KG1 (cell line): ENCODE measurements around the gene TAB2.
A peak's percentile ranks its signal among the peaks of the same experiment; 100 is the strongest.

Experiments used
- DNase-seq: peaks from one replicate; lab custom pipeline; 2025; lab: John Stamatoyannopoulos, UW

Gene TAB2

DNA sequence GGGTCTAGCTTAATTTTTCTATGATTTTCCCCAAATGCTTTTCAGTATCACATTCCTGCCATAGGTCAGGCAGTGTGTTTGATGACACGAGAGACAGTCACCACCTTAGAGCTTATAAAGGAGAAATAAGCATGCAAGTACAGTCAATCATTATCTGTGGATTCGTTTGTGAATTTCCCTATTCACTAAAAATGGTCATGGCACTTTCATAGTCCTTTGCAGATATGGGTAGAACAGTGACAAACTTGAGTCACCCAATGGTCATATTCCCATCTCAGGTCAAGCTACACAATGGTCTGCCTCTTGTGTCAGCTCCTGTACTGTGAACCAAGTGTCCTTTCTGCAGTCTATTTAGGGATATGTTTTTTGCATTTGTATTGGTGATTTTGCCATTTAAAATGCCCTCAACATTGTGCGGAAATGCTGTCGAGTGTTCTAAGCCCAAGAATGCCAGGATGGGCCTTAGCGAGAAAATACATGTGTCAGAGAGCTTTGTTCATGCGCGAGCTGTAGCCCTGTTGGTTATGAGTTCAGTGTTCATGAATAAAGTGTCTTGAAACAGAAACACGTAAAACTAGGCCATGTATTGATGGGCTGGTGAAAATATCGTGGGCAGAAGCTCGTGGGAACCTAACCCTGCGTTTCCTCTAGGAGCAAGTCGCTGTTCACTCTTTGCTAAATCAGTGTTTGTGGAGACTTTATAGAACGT, 102.3 kb downstream of the TAB2 start:
- no peak for DNase-seq

DNA sequence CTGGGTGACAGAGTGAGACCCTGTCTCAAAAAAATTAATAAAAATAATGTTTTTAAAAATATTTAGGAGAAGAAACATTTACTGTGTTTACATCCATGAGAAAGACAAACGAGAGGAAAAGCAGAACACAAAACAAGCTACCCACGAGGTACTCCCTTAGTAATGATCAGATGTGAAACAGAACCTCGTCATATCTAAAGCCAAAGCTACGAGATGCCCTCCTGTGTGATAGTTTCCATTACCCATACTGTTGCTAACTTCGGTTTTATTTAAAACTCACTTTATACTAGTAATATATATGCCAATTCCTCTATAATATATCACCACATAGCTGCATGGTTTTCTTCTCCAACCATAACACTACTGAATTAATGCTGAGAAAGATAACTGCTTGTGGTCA, 103.6 kb downstream of the TAB2 start:
- no peak for DNase-seq

DNA sequence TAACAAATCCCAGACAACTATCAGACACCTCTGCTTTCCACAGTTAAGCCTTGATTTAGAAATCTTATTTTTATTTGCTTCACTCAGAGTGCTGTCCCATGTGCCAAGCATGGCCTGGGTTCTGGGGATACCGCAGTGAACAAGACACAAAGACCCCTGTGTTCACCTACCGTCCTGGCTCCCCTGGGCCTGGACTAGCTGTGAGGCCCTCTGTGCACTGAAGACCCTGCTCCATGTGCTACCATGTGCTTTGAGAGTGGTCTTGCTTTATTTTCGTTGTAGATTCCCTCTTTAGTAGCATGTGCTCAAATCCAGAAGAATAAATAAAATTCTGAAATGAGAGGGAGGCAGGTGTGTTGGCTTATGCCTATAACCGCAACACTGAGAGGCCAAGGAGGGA, 105.1 kb downstream of the TAB2 start:
- DNase-seq: no peak

DNA sequence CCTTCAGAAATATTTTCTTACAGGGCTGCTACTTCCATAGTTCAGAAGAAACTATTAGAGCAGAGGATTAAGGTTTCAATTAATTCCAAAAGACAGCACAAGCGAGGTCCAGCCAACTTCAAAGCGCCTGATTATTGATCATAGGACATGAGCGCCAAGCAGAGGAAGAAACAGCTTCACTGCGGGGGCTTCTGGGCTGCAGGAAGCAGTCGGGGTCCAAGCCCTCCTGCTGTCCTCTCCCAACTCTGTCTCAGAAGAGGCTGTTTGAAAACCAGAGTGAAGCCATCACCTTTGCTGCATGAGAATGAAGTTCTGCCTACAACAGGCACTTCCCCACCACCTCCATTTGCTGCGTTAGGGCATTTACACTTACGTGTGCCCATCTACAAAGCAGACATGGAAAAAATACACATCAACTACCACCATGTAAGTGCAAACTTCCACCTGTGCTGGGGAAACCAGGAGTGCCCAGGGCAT, 106.5 kb downstream of the TAB2 start:
- DNase-seq: no peak

DNA sequence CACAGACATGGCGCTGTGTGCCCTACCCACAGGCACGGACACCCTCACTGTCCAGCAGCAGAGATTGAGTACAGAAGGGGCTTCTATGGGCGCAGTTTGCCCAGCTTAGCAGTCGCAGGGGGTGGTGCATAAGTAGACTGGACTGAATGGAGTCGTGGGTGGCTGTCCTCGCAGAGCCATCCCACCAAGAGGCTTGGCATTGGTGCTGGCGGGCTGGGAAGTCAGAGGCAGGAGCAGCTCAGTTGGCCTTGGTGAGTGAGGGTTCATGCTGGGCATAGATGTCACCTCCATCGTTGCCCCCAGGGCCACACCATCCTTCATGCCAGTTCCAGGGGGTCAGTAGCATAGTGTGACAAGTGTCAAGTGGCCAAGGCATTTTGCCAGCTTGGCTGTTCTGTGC, 107.7 kb downstream of the TAB2 start:
- DNase-seq: no peak

DNA sequence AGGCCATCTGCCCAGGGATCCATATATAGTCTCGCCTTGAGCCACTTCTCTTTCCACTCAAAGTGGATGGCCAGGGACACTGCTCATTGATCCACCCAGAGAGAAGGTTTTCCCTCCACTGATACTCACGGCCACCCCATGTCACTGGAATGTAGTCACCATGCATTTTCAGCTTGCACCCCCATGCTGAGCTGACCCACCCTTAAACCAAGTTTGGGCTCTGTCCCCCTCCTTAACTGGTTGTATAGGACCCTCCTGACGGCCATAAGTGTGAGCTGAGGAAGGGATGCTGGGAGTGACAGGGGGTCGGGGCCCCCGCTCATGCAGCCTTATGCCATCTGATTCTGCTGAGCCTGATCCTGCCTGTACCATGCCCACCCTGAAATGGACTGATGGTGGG, 108.2 kb downstream of the TAB2 start:
- DNase-seq: no peak

DNA sequence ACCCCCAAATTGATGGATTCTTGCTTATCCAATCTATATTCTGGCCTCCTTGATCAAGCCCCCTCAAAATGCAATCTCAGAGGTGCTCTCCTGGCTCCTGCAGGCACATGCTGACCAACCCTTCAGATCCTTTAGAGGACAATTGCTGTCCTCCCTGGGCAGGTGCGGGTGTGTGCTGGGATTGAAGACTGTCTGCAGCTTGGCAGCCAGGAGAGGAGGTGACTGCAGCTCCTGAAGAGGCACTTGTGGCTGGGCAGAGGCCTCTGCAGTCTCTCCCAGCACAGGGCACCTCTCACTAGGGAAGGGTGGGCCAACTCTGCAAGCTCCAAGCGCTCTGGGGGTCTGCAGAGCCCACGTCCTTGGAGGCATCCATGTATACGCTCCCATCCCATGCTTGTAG, 111.1 kb downstream of the TAB2 start:
- DNase-seq: no peak

DNA sequence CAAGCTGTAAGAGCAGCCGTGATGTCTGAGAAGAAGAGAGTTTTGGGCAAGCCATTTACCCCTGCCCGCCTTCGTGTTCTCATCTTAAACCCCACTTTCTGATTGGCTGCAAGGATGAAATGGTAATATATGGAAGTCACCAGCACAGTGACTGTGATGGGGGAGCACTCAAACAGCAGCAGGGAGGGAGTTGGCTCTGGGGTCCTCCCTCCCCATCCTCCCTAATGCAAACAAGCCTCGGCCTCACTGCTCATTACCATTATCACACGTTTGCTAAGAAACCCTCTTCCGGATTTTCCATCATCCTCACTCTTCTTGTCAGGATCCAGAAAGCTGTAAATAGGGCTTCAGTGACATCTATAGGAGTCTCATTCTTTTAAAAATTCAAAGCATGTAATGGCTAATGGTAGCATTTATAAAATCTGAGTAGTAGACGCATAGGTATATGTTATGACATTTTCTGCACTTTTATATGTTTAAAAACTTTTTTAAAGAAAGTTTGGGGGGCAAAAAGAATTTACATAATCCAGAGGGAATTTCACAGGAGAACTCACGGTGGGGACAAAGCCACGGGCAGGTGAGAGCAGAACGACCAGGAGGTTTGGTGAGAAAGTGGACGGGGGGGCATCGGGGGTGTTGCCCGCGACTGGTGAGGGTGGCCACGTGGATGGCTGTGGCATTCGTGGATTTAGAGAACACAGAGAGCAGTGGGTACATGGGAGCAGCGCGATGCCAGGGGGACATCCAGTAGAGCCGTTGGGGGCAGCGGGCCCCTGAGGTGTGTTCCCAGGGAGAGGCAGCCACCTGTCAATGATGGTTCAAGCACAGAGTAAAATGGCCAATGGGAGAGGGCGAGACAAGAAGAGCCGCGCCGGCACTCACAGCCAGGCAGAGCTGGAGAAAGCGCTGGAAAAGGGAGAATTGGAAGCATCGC, 112.2 kb downstream of the TAB2 start:
- no peak for DNase-seq

DNA sequence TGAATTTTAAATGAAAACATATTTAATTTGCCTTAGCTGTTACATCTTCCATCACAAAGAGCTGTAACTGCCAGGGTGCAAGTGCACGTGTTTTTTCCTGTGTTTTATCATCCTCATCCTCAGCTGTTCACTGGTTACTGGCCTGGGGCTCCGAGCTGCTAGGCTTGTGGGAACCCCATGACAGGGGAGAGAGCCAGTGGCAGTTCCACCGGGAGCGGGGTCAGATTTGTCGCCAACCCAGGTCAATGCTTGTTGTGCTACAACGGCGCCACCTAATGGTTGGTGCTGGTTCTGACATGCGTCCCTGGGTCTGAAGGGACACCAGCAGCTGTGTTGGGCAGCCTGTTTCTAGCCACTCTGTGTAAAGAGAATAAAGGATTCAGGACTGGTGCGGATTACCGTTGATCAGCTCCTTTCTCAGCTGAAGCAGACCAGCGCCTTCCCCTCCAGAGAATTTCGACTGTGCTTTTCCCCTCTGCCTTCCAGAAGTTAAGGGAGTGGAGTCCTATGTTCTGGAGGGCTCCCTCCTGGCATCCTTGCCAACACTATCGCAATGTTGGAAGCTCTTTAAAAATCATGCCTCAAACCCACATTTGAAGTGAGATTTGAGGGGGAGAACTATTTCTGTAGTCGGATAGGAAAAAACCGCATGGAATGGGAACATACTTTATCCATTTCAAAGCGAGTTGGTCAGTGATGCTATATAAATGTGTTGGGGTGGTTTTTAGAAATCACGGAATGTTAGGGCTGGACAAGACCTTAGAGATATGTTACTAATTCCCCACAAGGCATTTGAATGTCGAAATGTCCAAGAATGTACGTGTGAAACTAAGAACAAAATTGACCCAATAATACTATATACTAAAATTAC, 114.6 kb downstream of the TAB2 start:
- DNase-seq: peak; percentile 72

DNA sequence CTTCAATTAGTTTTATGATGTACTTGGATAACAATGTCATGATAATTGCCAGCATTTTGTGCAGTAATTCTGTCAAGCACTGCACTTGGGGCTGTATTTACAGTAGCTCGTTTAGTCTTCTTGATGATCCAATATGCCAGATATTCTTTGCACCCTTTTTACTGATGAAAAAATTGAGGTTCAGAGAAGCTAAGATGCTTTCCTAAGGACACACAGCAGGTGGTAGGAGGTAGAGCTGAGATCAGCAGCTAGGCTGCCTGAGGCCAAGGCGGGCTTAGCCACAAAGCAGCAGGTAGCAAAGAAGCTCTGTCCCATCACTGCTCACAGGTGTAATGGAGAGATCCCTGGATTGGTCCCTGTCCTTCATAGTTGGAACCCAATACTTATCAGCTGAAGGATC, 115.9 kb downstream of the TAB2 start:
- no peak for DNase-seq

DNA sequence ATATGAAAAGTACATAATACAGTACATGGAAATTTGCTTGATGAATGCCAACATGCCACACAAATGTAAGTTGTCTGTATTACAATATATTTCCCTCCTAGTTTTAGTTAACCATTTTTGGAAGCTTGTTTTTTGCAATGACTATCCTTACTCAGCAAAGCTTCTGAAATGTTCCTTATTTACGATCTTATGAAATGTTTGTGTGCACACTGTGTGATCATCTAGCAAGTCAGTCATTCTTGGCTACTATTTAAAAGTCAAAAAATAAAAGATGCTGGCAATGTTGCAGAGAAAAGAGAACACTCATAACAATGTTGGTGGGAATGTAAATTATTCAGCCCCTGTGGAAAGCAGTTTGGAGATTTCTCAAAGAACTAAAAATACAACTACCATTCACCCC, 116.4 kb downstream of the TAB2 start:
- DNase-seq: no peak

DNA sequence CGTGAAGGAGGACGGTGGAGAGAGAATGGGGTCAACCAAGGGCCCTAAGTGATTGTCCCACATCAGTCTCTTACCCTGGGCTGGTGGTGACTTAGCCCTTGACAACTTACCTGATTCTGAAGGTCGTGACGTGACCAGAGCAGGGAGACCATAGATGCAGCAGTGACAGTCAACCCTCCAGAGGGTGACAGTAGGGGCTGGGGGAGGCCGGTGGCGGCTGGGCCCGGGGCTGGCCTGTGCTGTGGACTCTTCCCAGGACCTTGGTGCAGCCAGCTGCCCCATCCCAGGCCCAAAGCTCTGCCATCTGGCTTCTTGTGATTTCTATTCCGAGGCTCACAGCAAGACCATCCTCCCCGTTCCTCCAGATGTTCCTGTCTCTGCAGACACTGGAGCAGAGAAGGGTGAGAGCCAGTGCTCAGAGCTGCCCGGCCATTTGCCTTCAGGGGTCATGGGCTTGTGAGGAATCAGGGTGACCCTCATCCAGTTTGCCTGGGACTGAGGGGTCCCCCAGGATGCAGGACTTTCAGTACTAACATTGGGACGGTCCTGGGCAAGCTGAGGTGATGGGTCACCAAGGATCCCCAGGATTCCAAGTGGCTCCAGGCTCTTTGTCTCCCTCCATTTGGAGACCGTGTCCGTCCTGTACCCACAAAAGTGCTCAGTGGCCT, 118.5 kb downstream of the TAB2 start:
- no peak for DNase-seq

DNA sequence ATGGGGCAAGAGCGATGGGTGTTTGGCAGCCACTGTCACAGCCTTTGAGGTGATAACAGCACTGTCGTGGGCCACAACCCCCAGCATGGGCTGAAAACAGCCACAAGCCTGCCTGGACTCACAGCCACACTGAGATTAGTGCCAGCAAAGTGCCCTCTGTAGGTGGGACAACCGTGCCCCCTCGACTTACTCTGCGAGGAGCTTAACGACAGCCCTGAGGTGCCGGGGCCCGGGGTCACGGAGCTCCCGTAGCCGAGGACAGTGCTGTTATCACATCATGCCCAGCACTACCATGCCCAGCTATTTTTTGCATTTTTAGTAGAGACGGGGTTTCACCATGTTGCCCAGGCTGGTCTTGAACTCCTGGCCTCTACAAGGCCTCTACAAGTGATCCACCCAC, 119.1 kb downstream of the TAB2 start:
- DNase-seq: no peak

DNA sequence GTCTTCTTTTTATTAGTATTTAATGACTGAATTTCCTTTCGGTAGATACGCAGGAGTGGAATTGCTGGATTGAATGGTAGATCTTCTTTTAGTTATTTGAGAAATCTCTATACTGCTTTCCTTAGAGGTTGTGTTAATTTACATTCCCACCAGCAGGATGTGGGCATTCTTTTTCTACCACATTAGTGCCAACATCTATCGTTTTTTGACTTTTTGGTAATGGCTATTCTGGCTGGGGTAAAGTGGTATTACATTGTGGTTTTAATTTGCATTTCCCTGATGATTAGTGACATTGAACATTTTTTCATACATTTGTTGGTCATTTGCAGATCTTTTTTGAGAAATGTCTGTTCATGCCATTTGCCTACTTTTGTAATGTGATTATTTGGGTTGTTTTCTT, 119.7 kb downstream of the TAB2 start:
- no peak for DNase-seq

DNA sequence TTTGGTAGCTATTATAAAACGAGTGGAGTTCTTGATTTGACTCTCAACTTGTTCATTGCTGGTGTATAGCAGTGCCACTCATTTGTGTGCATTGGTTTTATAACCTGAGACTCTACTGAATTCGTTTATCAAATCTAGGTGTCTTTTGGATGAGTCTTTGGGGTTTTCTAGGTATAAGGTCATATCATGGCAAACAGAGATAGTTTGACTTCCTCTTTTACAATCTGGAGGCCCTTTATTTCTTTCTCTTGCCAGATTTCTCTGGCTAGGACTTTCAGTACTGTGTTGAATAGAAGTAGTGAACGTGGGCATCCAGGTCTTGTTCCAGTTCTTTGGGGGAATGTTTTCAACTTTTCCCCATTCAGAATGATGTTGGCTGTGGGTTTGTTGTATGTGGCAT, 121.3 kb downstream of the TAB2 start:
- no peak for DNase-seq

DNA sequence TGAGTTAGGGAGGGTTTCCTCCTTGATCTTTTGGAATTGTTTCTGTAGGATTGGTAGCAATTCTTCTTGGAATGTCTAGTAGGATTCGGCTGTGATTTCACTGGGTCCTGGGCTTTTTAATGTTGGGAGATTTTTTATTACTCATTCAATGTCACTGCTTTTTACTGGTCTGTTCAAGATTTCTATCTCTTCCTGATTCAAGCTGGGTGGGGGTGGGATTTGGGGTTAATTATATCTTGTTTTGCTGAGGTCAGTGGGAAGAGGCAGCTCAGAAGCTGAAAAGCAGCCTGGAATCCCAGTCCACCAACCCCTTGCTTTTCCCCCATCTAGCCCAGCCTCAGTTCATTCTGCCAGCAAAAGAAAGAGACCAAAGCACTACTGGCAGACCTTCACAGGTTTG, 122.1 kb downstream of the TAB2 start:
- DNase-seq: no peak

DNA sequence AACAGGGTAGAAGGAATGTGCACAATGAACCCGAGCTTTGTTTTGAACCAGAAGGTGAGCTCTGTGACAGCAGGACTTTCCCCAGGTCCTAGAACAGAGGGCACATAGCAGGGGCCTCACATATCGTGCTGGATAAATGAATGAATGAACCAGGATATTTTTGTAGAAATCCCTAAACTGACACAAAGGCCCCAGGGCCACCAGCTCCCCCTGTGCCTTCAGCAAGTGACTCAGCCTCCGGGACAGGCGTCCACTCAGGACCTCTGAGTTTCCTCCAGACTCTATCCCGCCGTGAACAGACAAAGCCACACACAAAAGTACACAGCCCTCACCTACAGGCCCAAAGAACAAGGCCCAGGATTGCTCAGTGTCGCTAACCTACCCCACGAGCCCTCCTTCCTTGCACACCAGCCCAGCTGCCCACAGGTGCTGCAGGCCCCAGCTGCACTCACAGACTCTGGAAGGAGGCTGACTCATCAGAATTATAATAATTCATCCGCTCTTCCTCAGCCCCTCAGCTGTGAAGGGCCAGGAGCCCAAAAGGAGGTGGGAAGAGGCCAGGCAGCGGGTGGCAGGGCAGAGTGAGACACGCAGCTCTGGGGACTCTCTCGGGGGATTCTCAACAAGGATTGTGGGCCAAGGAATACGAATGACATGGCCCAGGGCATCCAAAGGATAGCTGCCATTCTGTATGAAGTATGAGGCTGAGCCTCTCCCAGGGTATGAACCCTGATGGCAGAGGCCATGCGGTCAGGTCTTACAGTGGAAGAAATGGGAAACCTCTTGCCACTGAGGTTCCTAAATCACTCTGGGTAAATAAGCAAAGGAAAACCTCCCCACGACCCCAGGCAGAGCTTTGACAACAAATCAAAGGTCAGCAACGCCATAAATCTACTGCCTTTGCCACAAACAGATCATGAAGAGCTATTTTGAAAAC, 123.5 kb downstream of the TAB2 start:
- no peak for DNase-seq

DNA sequence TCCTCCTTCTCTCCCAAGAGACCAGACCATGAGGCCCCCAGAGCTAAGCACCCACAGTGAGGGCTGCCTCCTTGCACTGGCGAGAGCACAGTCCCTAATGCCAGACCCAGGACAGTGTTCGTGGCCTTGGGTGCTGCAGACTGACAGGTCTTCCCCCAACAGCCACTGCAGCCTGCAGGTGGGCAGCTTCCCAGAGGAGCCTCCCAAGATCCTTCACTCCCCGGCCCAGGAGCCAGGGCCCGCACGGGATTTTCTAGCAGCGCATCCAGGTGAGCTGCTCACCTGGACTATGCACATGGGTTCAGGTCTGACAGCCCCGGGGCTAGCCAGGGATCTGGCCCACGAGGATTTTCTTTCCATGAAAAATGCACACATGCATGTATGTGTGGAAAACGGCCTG, 124.2 kb downstream of the TAB2 start:
- DNase-seq: no peak

DNA sequence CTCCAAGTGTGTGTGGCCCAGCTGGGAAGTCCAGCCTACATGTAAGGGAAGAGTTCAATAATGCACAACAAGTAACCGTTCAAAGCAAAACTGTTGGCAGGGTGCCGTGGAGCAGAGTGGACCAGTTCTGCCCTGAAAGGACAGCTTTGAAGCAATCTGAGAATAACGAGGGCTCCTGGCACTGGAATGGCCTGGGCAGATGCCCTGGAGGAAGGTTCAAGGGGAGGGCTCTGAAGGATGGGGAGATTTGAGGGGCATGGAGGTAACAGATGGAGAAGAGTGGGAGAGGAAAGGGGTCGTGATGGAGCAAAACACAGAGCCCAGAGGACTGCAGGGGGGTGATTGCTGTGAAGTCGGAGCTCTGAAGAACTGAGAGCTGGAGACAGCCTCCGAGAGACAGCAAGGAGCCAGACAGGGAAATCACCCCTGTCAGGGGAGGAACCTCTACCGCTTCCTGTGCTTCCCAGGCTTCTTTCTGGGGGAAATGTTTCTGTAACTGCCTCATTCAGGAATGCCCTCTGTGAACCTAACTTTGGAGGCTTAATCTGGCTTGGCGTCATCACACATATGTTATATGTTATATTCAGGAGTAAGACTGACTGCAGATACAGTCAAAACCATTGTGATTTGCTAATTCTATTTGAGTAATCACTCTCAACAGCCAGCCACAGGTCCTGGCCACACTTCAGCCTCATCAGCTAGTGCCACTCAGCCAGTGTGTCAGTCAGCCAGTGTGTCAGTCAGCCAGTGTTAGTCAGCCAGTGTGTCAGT, 126.1 kb downstream of the TAB2 start:
- DNase-seq: no peak
